ENCODE measurements around the gene AAR2.

Gene AAR2

GRCh38 chr20:36218380-36219064 lies 17.8 kb upstream of the AAR2 start:
- no peak for DNase-seq

- DNase-seq, result no peak
These were observed 16.5 kb upstream of the AAR2 start for GRCh38 chr20:36219671-36220220.

- no peak for DNase-seq
These were observed 10.6 kb upstream of the AAR2 start for GRCh38 chr20:36225666-36226065.

GRCh38 chr20:36228770-36229169 lies 7.5 kb upstream of the AAR2 start:
- no peak for DNase-seq

- DNase-seq, result no peak
These were observed 6.3 kb upstream of the AAR2 start for GRCh38 chr20:36230019-36230418.

- no peak for DNase-seq
These were observed 4.9 kb upstream of the AAR2 start for GRCh38 chr20:36231331-36231730.

- DNase-seq, result no peak
These were observed 1.4 kb upstream of the AAR2 start for GRCh38 chr20:36234771-36235320.

- DNase-seq, result no peak
These were observed 476 bp downstream of the AAR2 start for GRCh38 chr20:36236786-36237121.

- no peak for DNase-seq
These were observed 1.2 kb downstream of the AAR2 start for GRCh38 chr20:36237477-36237876.

- DNase-seq, result no peak
These were observed 1.9 kb downstream of the AAR2 start for GRCh38 chr20:36238153-36238552.

GRCh38 chr20:36238760-36239159 lies 2.5 kb downstream of the AAR2 start:
- DNase-seq, result no peak

GRCh38 chr20:36240076-36240475 lies 3.8 kb downstream of the AAR2 start:
- DNase-seq, result no peak

GRCh38 chr20:36241678-36242077 lies 5.4 kb downstream of the AAR2 start:
- no peak for DNase-seq

GRCh38 chr20:36243726-36244125 lies 7.4 kb downstream of the AAR2 start:
- no peak for DNase-seq

- no peak for DNase-seq
These were observed 10.1 kb downstream of the AAR2 start for GRCh38 chr20:36246401-36246800.

GRCh38 chr20:36248836-36249235 lies 12.6 kb downstream of the AAR2 start:
- no peak for DNase-seq

GRCh38 chr20:36249450-36249849 lies 13.2 kb downstream of the AAR2 start:
- DNase-seq, result no peak

GRCh38 chr20:36251426-36251825 lies 15.1 kb downstream of the AAR2 start:
- no peak for DNase-seq

GRCh38 chr20:36252511-36252910 lies 16.2 kb downstream of the AAR2 start:
- no peak for DNase-seq

- no peak for DNase-seq
These were observed 16.8 kb downstream of the AAR2 start for GRCh38 chr20:36253036-36253435.

- no peak for DNase-seq
These were observed 17.8 kb downstream of the AAR2 start for GRCh38 chr20:36254076-36254475.

- DNase-seq, result no peak
These were observed 19.2 kb downstream of the AAR2 start for GRCh38 chr20:36255445-36255844.

- DNase-seq, result no peak
These were observed 23.1 kb downstream of the AAR2 start for GRCh38 chr20:36259177-36260061.

- no peak for DNase-seq
These were observed 24.0 kb downstream of the AAR2 start for GRCh38 chr20:36260316-36260715.

Data from Kasumi-1 (cell line).